Activated T-helper 9 cell treated with anti-CD3 and anti-CD28 coated beads, Interleukin-2, amount 50 U/mL, for 16 hours (primary cell): ENCODE measurements around the gene TRIM42.

Experiments
- DNase-seq: peaks from one replicate; pipeline ENCODE4 v3.0.0-alpha.2; 2020; ENCODE audit warnings: low read depth

Gene TRIM42

GRCh38 chr3:140677764-140678163, at the start of gene TRIM42:
Gene TRIM42 (plus strand): TSS chr3:140678064. CDS start chr3:140678230, 166 bp downstream.
- DNase-seq: no peak

DNA sequence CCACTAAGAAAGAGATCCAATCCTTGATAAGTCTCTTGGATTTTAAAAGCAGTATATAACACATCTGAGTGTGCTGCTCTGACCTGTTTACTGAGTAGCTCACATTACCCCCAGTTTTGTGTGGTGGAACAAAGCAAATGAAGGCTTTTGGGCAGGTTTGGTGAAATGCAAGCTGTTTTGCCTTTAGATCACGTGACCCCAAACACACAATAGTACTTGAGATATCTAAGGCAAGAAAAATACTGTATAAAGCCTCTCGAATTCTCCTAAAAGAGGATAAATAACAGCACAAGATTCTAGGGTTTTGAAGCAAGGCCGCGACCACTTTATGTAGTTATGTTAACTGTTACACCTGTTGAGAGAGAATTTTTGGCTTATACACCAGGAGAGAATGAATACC, 49.3 kb upstream of the TRIM42 start:
- DNase-seq: no peak

DNA sequence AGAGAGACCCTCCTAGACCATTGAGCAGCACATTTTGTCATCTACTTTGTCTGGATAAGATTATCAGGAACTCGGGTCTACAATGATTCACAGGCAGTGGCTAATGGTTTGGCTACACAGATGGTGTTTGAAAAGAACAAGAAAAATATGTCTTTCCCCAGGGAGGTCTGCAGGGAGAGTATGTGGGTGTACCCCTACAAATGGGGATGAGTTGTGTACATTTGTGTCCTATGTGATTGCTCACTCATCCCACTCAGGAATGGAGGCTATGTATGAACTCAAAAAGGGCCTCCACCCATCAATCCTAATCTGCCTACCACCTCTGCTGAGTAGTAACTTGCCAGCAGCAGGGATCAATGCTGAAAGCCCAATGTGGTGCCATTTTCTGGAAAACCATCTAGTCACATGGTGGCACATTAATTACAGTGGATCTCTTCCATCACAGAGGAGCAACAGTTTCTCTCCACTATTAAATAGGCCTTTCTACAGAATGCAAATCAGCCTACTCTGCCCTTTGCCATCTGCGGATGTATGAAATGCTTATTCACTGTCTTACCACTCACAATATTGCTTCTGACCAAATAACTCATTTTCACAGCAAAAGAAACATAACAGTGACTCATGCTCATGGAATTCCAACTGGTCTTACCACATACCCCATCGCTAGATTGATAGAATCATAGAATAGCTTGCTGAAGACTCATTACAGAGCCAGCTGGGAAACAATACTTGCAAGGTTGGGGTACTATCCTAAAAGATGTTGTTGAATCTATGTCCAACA, 48.3 kb upstream of the TRIM42 start:
- no peak for DNase-seq

- no peak for DNase-seq
Measured at GRCh38 chr3:140630366-140630765, 47.5 kb upstream of the TRIM42 start.

DNA sequence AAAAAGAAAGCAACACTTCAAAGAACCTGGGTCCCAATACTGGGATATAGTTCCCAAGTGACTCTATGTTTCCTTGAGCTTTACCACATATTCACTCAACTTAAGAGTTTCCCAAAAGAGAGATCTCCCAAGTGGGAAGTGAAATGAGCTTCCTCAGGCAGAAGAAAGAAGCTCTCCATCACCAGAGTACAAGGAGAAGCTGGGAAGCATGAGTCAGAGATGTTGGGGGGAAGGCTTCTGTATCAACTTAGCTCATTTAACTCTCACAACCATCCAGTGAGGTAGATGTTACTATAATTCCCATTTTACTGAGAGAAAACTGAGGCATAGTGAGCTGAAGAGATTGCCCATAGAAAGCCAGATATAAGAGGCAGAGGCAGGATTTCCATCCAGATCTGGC, 47.0 kb upstream of the TRIM42 start:
- DNase-seq: no peak

DNA sequence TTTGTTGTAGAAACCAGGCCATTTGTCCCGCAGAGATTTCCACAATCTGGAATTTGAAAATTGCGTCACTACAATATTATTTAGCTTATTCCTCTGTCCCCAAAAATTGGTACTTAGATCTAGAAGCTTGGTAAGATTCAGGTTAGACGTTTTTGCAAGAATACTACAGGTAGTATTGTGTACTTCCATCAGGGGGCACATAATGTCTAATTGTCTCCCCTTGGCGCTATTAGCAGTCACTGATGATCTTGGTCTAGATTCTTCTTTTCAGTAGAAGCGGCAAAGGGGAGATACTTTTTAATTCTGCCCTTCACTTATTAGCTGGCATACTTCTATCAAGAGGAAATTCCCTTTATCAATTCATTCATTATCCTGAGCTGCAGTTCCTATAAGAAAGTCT, 42.6 kb upstream of the TRIM42 start:
- no peak for DNase-seq

DNA sequence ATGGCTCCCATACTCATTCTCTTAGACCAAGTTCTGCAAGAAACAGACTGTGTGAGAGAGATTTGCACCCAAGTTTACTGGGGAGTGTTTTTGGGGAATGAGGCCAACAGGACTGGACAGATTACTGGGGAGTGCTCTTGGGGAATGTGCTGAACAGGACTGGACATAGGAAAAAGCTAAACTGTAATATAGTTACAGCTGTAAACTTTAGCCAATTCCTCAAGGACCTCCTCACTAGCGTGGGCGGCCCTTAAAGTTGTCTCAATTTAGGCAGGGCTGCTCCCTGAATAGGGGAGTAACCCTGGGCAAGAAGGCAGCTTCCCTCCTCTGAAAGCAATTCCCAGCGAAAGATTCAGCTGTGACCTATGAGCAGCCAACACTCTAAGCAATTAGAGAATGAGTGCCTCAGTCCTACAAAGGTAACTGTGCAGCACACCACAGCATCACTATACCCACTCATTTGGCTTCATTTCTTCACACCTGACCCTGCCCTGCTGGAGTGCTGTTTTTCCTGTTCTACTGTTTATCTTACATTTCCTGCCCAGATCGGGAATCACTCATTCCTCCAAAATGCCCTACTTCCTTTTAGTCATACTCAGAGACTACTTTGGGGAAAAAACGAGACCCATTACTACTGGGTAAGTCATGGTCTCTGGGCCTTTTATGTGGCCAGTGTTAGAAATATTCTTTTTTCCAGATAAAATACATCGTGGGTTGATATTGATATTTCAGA, 41.3 kb upstream of the TRIM42 start:
- DNase-seq: no peak

- DNase-seq: no peak
Measured at GRCh38 chr3:140651287-140651686, 26.6 kb upstream of the TRIM42 start.

GRCh38 chr3:140655678-140656077, 22.2 kb upstream of the TRIM42 start:
- no peak for DNase-seq

DNA sequence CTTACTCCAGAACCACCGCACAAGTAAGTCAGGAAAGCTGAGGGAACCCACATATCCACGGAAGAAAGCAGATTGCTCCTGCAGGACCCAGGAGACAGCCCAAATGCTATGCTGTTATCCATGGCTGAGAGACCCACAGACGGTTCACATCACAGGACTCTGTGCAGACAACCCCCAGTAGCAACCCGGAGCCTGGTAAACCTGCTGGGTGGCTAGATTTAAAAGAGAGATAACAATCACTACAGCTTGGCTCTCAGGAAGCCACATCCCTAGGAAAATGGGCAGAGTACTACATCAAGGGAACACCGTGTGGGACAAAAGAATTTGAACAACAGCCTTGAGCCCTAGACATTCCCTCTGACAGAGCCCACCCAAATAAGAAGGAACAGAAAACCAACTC, 13.8 kb upstream of the TRIM42 start:
- DNase-seq: no peak

DNA sequence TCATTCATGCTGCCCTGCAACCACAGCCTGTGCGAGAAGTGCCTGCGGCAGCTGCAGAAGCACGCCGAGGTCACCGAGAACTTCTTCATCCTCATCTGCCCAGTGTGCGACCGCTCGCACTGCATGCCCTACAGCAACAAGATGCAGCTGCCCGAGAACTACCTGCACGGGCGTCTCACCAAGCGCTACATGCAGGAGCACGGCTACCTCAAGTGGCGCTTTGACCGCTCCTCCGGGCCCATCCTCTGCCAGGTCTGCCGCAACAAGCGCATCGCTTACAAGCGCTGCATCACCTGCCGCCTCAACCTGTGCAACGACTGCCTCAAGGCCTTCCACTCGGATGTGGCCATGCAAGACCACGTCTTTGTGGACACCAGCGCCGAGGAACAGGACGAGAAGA, 4.7 kb downstream of the TRIM42 start:
- DNase-seq: no peak

DNA sequence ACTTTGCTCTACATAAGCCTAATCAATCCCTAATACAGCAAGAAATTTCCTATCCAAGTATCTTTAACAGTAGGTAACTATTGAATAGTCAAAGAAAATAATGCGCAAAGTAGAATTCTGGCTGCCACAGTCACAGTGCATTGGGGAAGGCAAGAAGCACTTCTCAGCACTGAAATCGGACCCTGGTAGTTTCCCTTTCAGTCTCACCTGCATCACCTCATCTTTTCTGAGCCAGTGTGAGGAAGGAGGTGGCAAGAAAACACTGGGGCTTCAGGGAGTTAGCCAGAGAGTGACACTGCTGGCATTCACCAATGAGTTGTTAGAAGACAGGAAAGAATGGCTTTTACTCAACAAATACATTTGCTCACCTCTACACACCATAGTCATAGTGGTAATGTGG, 8.3 kb downstream of the TRIM42 start:
- DNase-seq: no peak

DNA sequence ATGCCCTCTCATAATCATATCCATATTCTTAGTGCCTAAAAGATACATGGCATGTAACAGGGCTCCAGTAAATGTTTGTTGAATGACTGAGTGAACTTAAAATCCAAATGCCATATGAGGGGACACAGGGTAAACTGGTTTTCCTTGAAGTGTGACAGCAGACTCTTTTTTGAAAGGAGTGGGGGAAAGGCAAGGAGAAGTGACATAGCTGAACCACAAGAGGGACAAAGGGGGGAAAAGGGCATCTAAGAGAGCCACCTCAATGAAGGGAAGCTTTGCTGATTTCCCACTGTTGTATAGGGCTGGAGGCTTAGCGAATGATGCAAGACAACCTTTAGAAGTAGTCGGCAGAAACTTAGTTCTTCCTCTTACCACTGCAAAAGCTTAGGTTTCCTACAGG, 9.1 kb downstream of the TRIM42 start:
- DNase-seq: no peak

GRCh38 chr3:140695361-140696061, 17.6 kb downstream of the TRIM42 start:
- no peak for DNase-seq

DNA sequence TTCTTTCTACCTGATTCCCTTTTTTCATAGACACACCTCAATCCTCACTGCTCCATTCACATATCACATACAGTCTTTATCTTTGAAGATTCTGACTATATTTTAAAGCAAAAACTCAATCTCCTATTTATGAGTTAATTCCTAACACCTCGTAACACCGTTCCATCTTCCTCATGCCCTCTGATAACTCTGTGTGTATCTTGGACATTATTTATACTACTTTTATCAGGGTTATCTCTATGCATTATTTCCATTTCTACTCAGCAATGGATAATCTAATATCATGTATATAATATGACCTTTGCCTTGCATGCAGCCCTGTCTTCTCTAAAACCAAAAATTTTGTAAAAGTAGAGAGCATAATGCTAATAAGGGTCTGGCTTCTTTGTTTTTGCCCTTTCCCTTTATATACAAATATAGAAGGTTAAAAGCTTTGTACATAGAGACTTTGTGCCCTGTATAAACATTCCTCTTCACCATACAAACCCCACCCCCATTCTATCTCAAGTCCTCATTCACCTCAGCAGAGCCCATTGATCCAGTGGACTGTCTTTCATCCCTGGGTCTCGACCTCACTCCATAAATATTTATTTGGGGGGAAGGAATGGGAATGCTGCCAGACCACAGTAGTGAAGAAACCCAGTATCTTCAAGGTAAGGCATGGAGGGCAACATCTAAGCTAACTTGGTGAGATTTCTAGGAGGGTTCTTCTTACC, 21.8 kb downstream of the TRIM42 start:
- no peak for DNase-seq

DNA sequence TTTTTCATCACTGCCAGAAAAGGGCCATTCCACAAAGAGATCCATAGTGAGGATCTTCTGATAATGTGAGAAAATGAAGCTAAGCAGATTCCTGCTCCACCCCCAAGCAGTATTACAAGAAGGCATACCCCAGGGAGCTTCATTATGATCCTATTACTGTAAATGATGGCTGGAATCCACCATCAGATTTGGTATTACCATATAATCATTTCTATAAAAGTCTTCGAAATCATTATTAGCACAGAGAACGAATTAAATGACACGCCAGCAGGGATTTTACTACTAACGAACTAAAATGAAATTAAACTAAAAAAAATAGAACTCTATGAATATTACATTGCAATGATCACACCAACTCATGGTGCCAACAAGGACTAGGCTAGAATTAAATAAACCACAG, 24.4 kb downstream of the TRIM42 start:
- DNase-seq: no peak

DNA sequence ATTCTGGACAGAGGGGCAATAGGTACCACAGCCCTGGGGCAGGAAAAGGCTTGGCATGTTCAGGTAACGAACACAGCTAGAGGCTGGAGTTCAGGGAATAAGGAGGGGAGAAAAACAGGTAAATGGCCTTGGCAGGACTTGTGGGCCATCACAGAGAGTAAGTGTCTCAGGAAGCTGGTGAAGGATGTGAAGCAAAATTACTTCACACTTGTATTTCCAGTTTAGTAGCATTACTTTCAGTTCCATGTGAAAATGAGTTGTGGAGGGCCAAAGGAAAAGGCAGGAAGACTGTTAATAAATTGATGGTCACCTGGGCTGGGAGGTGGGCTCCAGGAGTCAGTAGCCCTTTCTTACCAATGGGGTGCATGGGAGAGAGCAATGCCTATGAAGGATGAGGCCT, 25.6 kb downstream of the TRIM42 start:
- no peak for DNase-seq

DNA sequence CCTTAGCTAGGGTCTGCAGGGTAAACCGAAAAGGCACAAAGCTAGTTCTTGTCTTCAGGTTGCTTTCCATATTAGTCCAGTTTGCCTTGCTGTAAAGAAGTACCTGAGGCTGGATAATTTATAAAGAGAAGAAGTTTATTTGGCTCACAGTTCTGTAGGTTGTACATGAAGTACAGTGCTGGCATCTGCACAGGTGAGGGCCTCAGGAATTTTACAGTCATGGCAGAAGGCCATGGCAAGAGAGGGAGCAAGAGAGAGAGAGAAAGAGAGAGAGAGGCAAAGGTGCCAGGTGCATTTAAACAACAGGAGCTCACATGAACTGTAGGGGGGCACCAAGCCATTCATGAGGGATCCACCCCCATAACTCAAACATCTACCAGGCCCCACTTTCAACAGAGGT, 26.9 kb downstream of the TRIM42 start:
- DNase-seq: no peak

GRCh38 chr3:140705954-140706353, 28.1 kb downstream of the TRIM42 start:
- no peak for DNase-seq

DNA sequence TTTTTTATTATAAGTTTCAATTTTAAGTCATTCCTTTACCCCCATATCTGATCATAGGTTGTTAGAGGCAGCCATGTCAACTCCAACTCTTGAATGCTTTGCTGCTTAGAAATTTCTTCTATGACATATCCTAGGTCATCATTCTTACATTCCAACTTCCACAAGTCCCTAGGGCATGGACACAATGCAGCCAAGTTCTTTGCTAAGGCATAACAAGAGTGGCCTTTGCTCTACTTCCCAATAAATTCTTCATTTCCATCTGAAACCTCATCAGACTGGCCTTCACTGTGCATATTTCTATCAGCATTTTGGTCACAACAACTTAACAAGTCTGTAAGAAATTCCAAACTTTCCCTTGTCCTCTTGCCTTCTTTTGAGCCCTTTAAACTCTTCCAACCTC, 28.5 kb downstream of the TRIM42 start:
- no peak for DNase-seq

DNA sequence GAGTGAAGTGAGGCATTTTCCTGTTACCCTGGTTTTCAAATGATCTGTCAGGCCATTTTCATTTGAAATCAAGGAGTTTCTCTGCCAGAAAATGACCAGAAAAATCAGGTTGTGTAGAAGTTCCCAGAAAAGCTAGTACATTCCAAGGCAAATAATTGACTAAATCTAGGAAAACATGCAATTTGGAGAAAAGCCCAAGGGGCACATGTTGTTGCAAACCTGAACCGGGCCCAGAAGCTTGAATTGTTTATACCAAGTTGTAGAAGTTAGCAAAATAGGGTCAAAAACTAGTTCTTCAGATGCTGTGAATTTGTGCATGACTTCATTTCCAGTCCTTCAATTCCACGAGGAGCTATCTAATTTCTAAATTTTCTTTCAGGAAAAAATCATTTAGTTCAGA, 31.0 kb downstream of the TRIM42 start:
- no peak for DNase-seq

GRCh38 chr3:140709751-140710150, 31.9 kb downstream of the TRIM42 start:
- DNase-seq: no peak
